CD4-positive, alpha-beta T cell treated with Interleukin-21 for 1 hour (primary cell): ENCODE data around the gene TGM4.
"Not testable (repeated sequence)": the region's sequence is repeated elsewhere in the genome, so short reads cannot be mapped to it uniquely, and the experiment has no call there.

Experiments
- DNase-seq: peaks from one replicate; pipeline ENCODE4 v3.0.0-alpha.2; 2020

TGM4 gene

GRCh38 chr3:44874308-44874707, at the start of gene TGM4:
Gene TGM4 (plus strand): TSS chr3:44874608. CDS start chr3:44874679, 71 bp downstream.
- no peak for DNase-seq

- DNase-seq, result no peak
Observed at GRCh38 chr3:44825264-44825925, 49.0 kb upstream of the TGM4 start.

GRCh38 chr3:44827196-44827595, 47.2 kb upstream of the TGM4 start:
- DNase-seq, result no peak

GRCh38 chr3:44831232-44831631, 43.2 kb upstream of the TGM4 start:
- no peak for DNase-seq

GRCh38 chr3:44832032-44832431, 42.4 kb upstream of the TGM4 start:
- DNase-seq, result no peak

- DNase-seq, result no peak
Observed at GRCh38 chr3:44832965-44833364, 41.4 kb upstream of the TGM4 start.

- DNase-seq, result no peak
Observed at GRCh38 chr3:44833394-44833793, 41.0 kb upstream of the TGM4 start.

GRCh38 chr3:44835684-44836083, 38.7 kb upstream of the TGM4 start:
- no peak for DNase-seq

- no peak for DNase-seq
Observed at GRCh38 chr3:44842376-44842775, 32.0 kb upstream of the TGM4 start.

GRCh38 chr3:44845528-44846520, 28.6 kb upstream of the TGM4 start:
- no peak for DNase-seq

GRCh38 chr3:44848634-44849033, 25.8 kb upstream of the TGM4 start:
- DNase-seq, result no peak

- DNase-seq, result not testable (repeated sequence)
Observed at GRCh38 chr3:44856663-44857062, 17.7 kb upstream of the TGM4 start.

GRCh38 chr3:44860117-44860516, 14.3 kb upstream of the TGM4 start:
- DNase-seq, result no peak

- DNase-seq, result peak; percentile 92
Observed at GRCh38 chr3:44861412-44862225, 12.8 kb upstream of the TGM4 start, which contains the start of gene TMEM42. Gene TMEM42 (plus strand): TSS chr3:44861912. CDS start chr3:44861925, 13 bp downstream.

- DNase-seq, result no peak
Observed at GRCh38 chr3:44862226-44862637, 12.2 kb upstream of the TGM4 start.

GRCh38 chr3:44865272-44866035, 9.0 kb upstream of the TGM4 start:
- DNase-seq, result peak; percentile 25

GRCh38 chr3:44867421-44868111, 6.8 kb upstream of the TGM4 start:
- no peak for DNase-seq

GRCh38 chr3:44870375-44871061, 3.9 kb upstream of the TGM4 start:
- DNase-seq, result no peak

- DNase-seq, result no peak
Observed at GRCh38 chr3:44875596-44875995, 1.2 kb downstream of the TGM4 start.

- no peak for DNase-seq
Observed at GRCh38 chr3:44877333-44877732, 2.9 kb downstream of the TGM4 start.

GRCh38 chr3:44880284-44880683, 5.9 kb downstream of the TGM4 start:
- DNase-seq, result no peak
